ENCODE results near the gene PM20D2.
A peak's percentile ranks its signal among the peaks of the same experiment; 100 is the strongest.

The PM20D2 gene

GRCh38 chr6:89190741-89191140 is 44.9 kb downstream of the PM20D2 start:
- intact Hi-C loops (cut with DNase I), result no loop called here
- DNase-seq, result no peak

DNA sequence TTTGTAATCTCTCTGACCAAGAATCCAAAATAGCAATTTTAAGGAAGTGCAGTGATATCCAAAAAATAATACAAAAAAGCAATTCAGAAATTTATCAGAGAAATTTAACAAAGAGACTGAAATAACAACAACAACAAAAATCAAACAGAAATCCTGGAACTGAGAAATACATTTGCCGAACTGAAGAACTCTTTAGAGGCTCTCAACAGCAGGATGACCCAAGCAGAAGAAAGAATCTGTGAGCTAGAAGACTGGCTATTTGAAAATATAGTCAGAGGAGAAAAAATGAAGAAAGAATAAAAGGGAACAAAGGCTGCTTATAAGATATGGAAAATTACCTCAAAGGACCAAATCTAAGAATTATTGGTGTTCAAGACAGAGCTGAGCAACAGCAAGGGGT is 48.7 kb downstream of the PM20D2 start:
- no peak for DNase-seq
- intact Hi-C loops (cut with DNase I), result no loop called here

GRCh38 chr6:89197141-89197540 is 51.3 kb downstream of the PM20D2 start:
- no peak for DNase-seq
- intact Hi-C loops (cut with DNase I), result no loop called here

- intact Hi-C loops (cut with DNase I), result no loop called here
- no peak for DNase-seq
Measured at GRCh38 chr6:89198235-89198634, 52.4 kb downstream of the PM20D2 start.

- DNase-seq, result no peak
- intact Hi-C loops (cut with DNase I), result no loop called here
Measured at GRCh38 chr6:89199579-89199978, 53.7 kb downstream of the PM20D2 start.

DNA sequence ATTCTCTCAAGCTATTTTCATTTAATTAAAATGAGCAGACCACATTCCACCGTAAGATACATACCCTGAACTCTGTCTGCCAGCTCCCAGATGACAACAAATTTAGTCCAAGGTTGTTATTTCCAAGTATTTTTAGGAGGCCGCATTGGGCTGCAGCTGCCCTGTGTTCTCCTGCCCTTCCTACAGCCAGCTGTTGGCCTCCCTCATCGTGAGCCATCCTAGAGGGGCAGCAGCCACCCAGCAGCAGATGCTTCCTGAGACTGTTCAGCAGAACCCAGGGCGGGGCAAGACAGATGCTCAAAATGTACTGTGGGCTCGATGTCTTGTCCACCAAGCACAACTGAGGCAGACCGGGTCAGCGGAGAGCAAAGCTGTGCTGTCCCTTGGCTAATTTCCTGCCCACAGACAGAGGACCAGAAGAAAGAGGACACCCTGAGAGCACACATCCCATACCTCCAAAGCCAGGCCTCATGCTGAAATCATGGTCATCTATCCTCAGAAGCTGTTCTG is 54.9 kb downstream of the PM20D2 start:
- DNase-seq, result no peak
- intact Hi-C loops (cut with DNase I), result no loop called here

- DNase-seq, result no peak
Measured at GRCh38 chr6:89204096-89204495, 58.2 kb downstream of the PM20D2 start.

DNA sequence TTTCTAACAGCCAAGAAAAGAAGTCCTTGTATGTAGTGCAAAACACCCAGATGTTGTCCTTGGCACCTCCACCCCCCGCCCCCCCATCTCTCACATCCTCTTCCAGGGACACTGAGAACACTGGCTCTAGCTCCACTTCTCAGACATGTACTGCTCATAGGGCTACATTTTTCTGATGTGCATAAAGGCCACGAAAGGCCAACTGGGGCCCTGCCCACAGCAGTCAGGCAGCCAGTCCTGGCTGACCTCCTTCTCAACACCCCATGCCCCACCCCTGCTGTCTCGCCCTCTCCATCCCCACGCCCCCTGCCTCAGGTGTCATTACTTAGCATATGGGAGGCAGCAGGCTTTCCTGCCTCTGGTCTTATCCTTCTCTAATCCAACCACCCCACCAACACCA is 60.0 kb downstream of the PM20D2 start:
- intact Hi-C loops (cut with DNase I), result no loop called here
- peak in 1 of 42 donors; percentile 10 for DNase-seq

More at GRCh38 chr6:89204096-89204495, 58.2 kb downstream of the PM20D2 start:
- intact Hi-C loops (cut with DNase I), result no loop called here

- intact Hi-C loops (cut with DNase I), result no loop called here
- peak in 5 of 42 donors; percentile 3 to 43 (median 7) for DNase-seq
Measured at GRCh38 chr6:89208551-89208950, 62.7 kb downstream of the PM20D2 start.

DNA sequence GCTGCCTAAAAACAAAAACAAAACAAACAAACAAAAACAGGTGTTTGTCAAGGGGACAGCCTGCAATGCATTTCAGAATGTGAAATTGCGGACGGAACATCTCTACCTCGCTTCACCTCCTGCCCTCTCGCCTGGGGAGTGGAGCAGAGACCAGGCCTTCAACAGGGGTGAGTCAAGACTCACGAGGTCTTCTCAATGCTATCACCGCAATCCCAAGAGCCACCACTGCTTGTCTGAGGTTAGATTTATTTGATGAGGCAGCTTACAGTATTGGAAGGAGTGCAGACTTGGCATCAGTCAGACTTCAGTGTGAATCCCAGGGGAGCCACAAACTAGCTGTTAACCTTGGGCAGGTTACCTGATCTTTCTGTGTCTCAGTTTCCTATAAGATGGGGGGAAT is 63.6 kb downstream of the PM20D2 start:
- peak in 1 of 42 donors; percentile 17 for DNase-seq
- intact Hi-C loops (cut with DNase I), result no loop called here

GRCh38 chr6:89212472-89212871 is 66.6 kb downstream of the PM20D2 start:
- no peak for DNase-seq
- intact Hi-C loops (cut with DNase I), result no loop called here

DNA sequence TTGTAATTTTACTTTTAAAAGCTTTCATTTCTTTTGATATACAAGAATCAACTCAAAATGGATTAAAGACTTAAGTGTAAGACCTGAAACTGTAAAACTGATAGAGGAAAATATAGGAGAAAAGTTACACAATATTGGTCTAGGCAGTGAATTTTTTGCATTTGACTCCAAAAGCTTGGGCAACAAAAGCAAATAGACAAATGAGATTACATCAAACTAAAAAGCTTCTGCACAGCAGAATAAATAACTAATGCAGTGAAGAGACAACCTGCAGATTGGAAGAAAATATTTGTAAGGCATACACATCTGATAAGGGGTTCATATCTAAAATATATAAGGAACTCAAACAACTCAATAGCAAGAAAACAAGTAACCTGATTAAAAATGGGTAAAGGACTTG is 68.3 kb downstream of the PM20D2 start:
- DNase-seq, result no peak
- intact Hi-C loops (cut with DNase I), result no loop called here
